T-helper 2 cell (primary cell): Measurements from ENCODE around the gene CALU.
A peak's percentile ranks its signal among the peaks of the same experiment; 100 is the strongest.

Experiments
- DNase-seq, 5 experiments: peaks; one replicate each; pipeline versions ENCODE4 v3.0.0 to v3.0.0-alpha.2; 2012 to 2022
- total RNA-seq, 2 donors: gene quantifications; one replicate each; lab custom pipeline; 2026; lab: John Stamatoyannopoulos, UW

CALU gene
- total RNA-seq, result 53.1 to 83.6 reads per million in 2 donors

- peak; percentile 88 to 97 (median 92) for DNase-seq
Observed at GRCh38 chr7:128739048-128739962, at the start of gene CALU. Gene CALU, plus strand, starts transcription at chr7:128739359. Its CDS starts 9,225 bp downstream, at chr7:128748584.

GRCh38 chr7:128691227-128691626 is 47.9 kb upstream of the CALU start:
- no peak for DNase-seq

GRCh38 chr7:128692623-128693270 is 46.4 kb upstream of the CALU start:
- no peak for DNase-seq

- DNase-seq, result no peak
Observed at GRCh38 chr7:128693373-128694015, 45.7 kb upstream of the CALU start.

- DNase-seq, result no peak
Observed at GRCh38 chr7:128694738-128695137, 44.4 kb upstream of the CALU start.

- DNase-seq, result peak; percentile 12 to 68 (median 20)
Observed at GRCh38 chr7:128697302-128697905, 41.8 kb upstream of the CALU start.

GRCh38 chr7:128699196-128699712 is 39.9 kb upstream of the CALU start:
- DNase-seq, result no peak

- no peak for DNase-seq
Observed at GRCh38 chr7:128699895-128700294, 39.3 kb upstream of the CALU start.

- no peak for DNase-seq
Observed at GRCh38 chr7:128701062-128701785, 37.9 kb upstream of the CALU start.

- DNase-seq, result peak in 1 of 5 experiments; percentile 15
Observed at GRCh38 chr7:128703609-128704241, 35.4 kb upstream of the CALU start.

GRCh38 chr7:128705891-128706333 is 33.2 kb upstream of the CALU start:
- DNase-seq, result no peak

- no peak for DNase-seq
Observed at GRCh38 chr7:128707752-128708151, 31.4 kb upstream of the CALU start.

- DNase-seq, result no peak
Observed at GRCh38 chr7:128708235-128708634, 30.9 kb upstream of the CALU start.

- no peak for DNase-seq
Observed at GRCh38 chr7:128708824-128709223, 30.3 kb upstream of the CALU start.

- DNase-seq, result no peak
Observed at GRCh38 chr7:128710481-128710880, 28.7 kb upstream of the CALU start.

GRCh38 chr7:128713794-128714193 is 25.4 kb upstream of the CALU start:
- no peak for DNase-seq

GRCh38 chr7:128714701-128715495 is 24.3 kb upstream of the CALU start:
- DNase-seq, result no peak

GRCh38 chr7:128718967-128719642 is 20.1 kb upstream of the CALU start:
- DNase-seq, result no peak

- no peak for DNase-seq
Observed at GRCh38 chr7:128721376-128721775, 17.8 kb upstream of the CALU start.

GRCh38 chr7:128724743-128725142 is 14.4 kb upstream of the CALU start:
- no peak for DNase-seq
